GM12801 (cell line): ENCODE measurements around the gene SLC25A2.

Source experiments
- TF ChIP-seq, protein P1 (sequence below): IDR thresholded peaks from one replicate; pipeline ENCODE4 v1.5.1; 2011; ENCODE audit warnings: control low read depth; ENCODE audit not compliant: insufficient read length; ENCODE audit errors: extremely low read depth

SLC25A2 gene

DNA sequence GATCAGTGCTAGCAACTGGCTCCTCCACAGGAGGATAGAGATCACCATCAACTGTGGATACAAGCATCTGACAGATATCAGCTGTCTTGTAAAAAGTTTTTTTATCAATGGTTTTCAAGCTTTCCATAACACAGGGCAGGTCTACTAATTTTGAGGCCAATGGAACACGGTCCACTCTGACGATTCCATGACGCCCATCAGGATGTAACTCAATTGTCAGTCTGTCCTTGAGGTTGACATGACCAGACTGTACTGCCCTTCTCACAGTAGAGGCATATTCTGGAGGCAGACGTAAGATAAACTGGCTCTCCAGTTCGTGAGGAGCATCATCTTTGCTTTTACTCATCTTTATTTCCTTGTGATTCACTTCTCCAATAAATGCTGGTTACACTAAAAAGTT is 15.8 kb upstream of the SLC25A2 start:
- TF ChIP-seq, protein P1, sequence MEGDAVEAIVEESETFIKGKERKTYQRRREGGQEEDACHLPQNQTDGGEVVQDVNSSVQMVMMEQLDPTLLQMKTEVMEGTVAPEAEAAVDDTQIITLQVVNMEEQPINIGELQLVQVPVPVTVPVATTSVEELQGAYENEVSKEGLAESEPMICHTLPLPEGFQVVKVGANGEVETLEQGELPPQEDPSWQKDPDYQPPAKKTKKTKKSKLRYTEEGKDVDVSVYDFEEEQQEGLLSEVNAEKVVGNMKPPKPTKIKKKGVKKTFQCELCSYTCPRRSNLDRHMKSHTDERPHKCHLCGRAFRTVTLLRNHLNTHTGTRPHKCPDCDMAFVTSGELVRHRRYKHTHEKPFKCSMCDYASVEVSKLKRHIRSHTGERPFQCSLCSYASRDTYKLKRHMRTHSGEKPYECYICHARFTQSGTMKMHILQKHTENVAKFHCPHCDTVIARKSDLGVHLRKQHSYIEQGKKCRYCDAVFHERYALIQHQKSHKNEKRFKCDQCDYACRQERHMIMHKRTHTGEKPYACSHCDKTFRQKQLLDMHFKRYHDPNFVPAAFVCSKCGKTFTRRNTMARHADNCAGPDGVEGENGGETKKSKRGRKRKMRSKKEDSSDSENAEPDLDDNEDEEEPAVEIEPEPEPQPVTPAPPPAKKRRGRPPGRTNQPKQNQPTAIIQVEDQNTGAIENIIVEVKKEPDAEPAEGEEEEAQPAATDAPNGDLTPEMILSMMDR = no peak

DNA sequence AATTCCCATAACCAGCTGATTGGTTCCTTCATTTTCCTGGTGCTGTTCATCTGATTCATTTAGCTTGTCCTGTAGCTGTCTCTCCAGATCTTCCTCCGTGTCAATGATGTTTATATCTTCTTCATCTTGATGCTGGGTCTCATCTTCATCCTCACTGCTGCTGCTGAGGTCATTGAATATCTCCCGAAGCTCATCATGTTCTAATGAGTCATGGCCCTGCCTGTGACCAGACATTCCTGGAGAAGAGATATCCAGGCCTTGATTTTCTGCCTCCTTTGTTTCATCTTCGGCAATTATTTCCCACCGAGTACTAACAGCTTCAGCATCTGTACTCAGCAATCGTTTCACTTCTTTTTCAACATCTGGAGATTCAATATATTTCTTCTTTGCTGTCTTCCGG is 15.4 kb upstream of the SLC25A2 start:
- TF ChIP-seq, protein P1 = no peak

- TF ChIP-seq, protein P1 = no peak
Observed at GRCh38 chr5:141313711-141314110, 9.9 kb upstream of the SLC25A2 start.

DNA sequence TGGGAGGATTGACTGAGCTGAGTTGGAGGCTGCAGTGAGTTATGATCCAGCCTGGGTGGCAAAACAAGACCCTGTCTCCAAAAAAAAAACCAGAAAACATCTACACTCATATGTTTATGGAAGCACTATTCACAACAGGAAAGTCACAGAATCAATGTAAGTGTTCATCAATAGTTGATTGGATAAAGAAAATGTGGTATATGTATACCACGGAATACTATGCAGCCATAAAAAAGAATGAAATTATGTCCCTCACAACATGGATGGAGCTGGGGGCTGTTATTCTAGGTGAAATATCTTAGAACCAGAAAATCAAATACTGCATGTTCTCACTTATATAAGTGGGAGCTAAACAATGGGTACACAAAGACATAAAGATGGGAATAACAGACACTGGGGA is 2.8 kb upstream of the SLC25A2 start:
- TF ChIP-seq, protein P1 = no peak

DNA sequence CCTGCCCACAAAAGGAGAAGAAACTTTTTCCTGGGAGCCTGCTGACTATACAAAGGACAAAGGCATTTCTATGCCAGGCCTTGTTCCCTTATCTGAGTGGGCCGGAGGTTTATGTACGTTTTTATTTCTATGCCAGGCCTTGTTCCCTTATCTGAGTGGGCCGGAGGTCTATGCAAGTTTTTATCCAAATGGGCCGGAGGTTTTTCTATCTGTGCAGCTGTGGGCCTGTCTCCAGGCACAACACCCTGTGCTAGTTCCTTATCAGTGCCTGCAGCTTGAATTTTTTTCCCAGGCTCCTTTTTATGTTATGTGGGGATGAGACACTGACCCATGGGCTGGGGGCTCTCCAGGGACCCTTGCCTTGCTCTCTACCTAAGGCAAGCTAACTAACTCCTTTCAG is 5.5 kb downstream of the SLC25A2 start:
- TF ChIP-seq, protein P1 = no peak

GRCh38 chr5:141272906-141273305 is 30.9 kb downstream of the SLC25A2 start:
- TF ChIP-seq, protein P1 = no peak

DNA sequence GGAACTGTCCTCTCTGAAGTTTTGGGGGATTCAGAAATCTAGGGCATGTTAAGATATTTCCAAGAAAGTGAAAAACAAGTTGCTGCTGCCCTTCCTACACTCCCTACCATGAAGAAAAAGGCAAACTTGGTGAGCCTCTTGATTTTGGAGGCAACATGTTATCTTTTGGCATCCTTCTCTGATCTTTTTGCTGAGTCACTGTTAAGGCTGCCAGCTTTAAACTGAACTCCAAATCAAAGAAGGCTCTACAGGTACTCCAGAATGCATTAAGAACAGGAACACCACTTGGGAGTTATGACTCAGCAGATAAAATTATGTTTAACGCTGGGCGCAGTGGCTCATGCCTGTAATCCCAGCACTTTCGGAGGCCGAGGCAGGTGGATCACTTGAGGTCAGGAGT is 34.7 kb downstream of the SLC25A2 start:
- TF ChIP-seq, protein P1 = no peak

DNA sequence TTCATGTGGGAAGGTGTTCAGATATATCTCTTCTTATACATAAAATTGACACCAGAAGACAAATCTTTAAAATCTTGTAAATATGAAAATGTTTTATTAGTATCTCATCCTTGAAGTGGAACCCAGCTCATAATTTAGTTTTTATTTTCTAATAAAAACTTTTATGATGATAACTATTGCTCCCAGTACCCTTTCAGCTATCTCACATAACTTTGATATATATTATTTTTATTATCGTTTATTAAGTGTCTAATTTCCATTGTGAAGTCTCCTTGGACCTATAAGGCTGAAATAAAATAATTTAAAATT is 42.7 kb downstream of the SLC25A2 start:
- TF ChIP-seq, protein P1 = no peak
